SK-N-SH (cell line): ENCODE data around the gene GATA2.

Experiments used
- MXI1 ChIP-seq: IDR thresholded peaks from 2 replicates; pipeline ENCODE4 v1.6.1; 2012; ENCODE audit warnings: mild to moderate bottlenecking, low read depth, low read length, improper control_type of control experiment
- POLR2AphosphoS5 ChIP-seq: IDR thresholded peaks from 2 replicates; pipeline ENCODE4 v1.6.1; 2012; ENCODE audit warnings: low read depth, low read length
- RFX5 ChIP-seq: IDR thresholded peaks from 2 replicates; pipeline ENCODE4 v1.6.1; 2012; ENCODE audit warnings: mild to moderate bottlenecking, improper control_type of control experiment, low read length
- TF ChIP-seq, protein P1 (sequence below): fragments of 200-600 bp; sonication (generic); IDR thresholded peaks from 2 replicates; pipeline ENCODE4 v1.6.1; 2017; ENCODE audit warnings: antibody characterized with exemption, mild to moderate bottlenecking, moderate library complexity
- TF ChIP-seq, protein P2 (sequence below): IDR thresholded peaks from 2 replicates; pipeline ENCODE4 v1.4.0; 2012; ENCODE audit warnings: low read depth

DNA sequence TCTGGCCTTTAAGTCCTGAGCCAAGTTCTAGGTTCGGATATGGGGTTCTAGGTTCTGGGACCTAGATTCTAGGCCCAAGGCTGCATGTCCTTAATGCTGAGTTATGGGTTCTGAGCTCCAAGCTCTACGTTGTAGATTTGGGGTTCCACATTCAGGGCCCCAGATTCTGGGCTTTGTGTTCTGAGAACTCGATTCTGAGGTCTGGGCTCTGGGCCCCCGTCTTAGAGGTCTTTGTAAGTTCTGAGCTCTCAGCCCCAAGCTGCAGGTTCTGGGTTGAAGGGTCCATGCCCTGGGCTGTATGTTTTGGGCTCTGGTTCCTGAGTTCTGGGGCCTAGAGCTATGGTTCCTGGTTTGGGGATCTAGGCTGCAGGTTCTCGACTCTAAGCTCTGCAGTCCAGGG is 16.3 kb downstream of the GATA2 start:
- TF ChIP-seq, protein P1, sequence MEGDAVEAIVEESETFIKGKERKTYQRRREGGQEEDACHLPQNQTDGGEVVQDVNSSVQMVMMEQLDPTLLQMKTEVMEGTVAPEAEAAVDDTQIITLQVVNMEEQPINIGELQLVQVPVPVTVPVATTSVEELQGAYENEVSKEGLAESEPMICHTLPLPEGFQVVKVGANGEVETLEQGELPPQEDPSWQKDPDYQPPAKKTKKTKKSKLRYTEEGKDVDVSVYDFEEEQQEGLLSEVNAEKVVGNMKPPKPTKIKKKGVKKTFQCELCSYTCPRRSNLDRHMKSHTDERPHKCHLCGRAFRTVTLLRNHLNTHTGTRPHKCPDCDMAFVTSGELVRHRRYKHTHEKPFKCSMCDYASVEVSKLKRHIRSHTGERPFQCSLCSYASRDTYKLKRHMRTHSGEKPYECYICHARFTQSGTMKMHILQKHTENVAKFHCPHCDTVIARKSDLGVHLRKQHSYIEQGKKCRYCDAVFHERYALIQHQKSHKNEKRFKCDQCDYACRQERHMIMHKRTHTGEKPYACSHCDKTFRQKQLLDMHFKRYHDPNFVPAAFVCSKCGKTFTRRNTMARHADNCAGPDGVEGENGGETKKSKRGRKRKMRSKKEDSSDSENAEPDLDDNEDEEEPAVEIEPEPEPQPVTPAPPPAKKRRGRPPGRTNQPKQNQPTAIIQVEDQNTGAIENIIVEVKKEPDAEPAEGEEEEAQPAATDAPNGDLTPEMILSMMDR, result no peak
- no peak for TF ChIP-seq MXI1
- no peak for TF ChIP-seq RFX5
- TF ChIP-seq, protein P2, sequence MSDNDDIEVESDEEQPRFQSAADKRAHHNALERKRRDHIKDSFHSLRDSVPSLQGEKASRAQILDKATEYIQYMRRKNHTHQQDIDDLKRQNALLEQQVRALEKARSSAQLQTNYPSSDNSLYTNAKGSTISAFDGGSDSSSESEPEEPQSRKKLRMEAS, result no peak
- no peak for TF ChIP-seq POLR2AphosphoS5
